Fibroblast of villous mesenchyme (primary cell): ENCODE measurements around the gene IREB2. TPM values are rescaled to one million over a fixed set of nuclear protein-coding genes. Genes with fewer than 3 reads are reported as not detected.

ENCODE experiments used
- DNase-seq: peaks from one replicate; pipeline ENCODE4 v3.0.0-alpha.2; 2010; ENCODE audit warnings: low read depth
- H3K4me3 ChIP-seq: 2 replicates; pipeline ENCODE4 v1.5.1; 2011; ENCODE audit warnings: low read depth, mild to moderate bottlenecking, low read length
- total RNA-seq: library from RNA; depleted of rRNA; stranded (reverse); fragments of >200 nt; gene quantifications from 2 replicates; pipeline ENCODE4 v1.2.3, GENCODE V29; 2012
- TF ChIP-seq, protein P1 (sequence below): IDR thresholded peaks from 2 replicates; pipeline ENCODE4 v1.5.1; 2012; ENCODE audit warnings: low read depth, mild to moderate bottlenecking, low read length; ENCODE audit not compliant: insufficient read depth

Gene IREB2
- total RNA-seq, 1 donor: 38.9 TPM

DNA sequence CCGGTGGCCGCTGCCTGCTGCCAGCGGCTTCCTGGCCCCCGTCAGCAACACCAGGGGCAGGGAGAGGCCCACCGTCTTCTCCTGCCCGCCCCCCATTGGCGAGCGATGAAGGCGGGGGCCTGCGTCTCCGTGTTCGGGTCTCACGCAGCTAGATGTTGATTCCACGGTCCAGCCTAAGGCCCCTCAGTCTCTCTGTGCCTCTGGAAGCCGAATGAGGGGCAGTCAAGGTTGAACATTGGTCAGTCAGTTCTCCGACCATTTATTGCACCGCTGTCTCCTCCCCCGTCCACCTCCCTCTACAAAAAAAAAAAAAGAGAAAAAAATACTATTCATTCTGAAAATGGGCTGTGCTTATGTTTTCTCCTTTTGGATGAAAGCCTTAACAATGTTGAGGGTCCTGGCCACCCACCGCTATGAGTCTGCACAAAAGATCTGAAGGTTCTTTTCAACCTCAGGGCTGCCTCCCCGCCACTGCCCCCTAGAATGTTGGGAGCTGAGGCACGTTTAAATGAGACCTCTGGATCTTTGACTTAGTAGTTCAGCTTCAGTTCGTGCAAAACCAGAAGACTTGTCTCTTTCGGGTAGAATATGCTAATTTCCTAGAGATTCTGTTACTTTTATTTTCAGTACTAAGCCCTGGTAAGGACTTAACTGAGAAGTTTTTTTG is 736 bp downstream of the IREB2 start:
- peak; percentile 34 for DNase-seq
- peak overlapping the region; percentile 91 for H3K4me3 ChIP-seq
- TF ChIP-seq, protein P1, sequence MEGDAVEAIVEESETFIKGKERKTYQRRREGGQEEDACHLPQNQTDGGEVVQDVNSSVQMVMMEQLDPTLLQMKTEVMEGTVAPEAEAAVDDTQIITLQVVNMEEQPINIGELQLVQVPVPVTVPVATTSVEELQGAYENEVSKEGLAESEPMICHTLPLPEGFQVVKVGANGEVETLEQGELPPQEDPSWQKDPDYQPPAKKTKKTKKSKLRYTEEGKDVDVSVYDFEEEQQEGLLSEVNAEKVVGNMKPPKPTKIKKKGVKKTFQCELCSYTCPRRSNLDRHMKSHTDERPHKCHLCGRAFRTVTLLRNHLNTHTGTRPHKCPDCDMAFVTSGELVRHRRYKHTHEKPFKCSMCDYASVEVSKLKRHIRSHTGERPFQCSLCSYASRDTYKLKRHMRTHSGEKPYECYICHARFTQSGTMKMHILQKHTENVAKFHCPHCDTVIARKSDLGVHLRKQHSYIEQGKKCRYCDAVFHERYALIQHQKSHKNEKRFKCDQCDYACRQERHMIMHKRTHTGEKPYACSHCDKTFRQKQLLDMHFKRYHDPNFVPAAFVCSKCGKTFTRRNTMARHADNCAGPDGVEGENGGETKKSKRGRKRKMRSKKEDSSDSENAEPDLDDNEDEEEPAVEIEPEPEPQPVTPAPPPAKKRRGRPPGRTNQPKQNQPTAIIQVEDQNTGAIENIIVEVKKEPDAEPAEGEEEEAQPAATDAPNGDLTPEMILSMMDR: peak; percentile 48

DNA sequence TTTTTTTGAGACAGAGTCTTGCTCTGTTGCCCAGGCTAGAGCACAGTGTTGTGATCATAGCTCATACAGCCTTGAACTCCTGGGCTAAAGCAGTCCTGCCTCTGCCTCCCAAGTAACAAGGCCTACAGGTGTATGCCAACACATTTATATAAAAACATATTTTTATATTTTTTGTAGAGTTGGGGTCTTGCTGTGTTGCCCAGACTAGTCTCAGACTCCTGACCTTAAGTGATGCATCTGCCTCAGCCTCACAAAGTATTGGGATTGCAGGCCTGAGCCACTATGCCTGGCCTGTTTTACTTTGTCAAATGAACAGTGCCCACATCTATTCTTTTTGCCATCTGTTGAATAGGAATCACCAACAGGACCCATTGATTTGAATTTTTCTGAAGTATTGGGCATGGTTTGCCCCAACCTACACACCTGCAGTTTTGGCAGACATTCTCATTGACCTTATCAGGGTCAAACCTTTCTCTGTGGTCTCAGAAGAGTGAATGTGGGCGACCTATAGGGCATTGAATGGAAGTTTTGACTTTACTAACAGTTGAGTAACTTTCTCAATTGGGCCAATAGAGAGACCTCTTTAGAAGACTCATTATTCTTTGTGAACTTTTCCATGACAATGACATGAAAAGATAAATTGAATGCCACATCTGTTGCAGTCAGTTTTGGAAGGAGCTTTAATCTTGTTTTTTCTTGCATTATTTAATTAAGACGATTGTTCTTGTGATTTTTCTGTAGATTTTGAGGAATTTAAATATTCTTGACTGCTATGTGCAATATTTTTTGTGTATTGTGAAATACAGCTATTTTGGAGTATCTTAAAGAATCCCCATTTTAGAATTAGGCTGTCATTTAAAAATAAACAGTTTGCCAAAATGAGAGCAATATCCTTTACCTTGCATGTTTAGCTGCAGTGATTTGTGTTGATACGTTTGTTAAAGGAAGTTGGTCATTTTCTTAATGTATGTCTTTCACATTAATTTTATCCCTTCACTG is 2.7 kb downstream of the IREB2 start:
- H3K4me3 ChIP-seq: no peak overlapping the region
- TF ChIP-seq, protein P1: no peak
- no peak for DNase-seq

DNA sequence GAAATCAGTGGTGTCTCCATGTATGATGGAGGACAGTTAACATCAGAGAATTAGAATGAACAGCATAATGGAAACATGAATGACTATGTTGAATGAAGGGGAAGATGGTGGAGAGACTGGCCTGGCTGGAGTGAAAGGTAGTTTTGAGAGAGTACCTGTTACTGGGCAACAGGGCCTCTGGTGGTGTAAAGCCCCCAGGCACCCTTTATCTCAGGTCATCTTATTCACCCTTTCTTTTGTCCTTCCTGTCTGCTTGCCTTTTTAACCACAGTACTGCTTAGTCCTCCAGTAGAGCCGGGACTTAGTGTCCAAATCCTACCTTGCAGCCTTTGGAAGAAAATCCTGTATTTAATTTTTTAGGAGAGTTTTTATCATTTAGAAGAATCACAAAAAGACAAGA is 6.2 kb downstream of the IREB2 start:
- TF ChIP-seq, protein P1: no peak
- DNase-seq: no peak
- H3K4me3 ChIP-seq: no peak overlapping the region

DNA sequence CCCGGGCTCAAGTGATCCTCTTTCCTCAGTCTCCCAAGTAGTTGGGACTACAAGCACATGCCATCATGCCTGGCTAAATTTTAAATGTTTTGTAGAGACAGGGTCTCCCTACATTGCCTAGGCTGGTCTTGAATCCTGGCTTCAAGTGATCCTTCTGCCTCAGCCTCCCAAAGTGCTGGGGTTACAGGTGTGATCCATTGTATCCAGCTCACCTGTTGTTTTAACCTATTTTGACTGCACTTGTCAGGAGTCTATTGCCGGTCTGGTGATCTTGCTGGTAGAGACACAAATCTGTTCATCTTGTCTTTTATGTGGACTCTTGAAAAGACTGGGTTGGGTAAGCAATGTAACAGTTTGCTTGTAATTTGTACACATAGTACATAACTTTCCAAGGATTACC is 7.9 kb downstream of the IREB2 start:
- TF ChIP-seq, protein P1: no peak
- H3K4me3 ChIP-seq: no peak overlapping the region
- no peak for DNase-seq

DNA sequence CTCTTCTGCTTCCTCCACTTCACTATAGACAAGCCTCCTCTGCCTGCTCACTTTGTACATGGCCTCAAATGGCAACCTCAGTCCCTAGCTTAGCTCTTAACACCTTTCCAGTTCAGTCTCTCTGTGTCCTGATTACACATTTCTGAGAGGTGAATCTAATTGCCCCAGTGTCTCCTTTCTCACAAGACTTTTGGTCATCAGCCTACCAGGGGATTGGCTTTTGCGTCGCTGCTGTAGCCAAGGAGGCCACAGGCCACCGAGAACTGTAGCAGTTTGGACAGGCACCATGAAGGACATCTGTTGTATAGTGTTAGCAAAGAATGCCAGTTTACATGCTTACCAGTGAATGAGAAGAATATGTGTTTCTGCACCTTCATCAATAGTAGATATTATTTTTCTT is 8.5 kb downstream of the IREB2 start:
- TF ChIP-seq, protein P1: no peak
- DNase-seq: no peak
- no peak overlapping the region for H3K4me3 ChIP-seq

DNA sequence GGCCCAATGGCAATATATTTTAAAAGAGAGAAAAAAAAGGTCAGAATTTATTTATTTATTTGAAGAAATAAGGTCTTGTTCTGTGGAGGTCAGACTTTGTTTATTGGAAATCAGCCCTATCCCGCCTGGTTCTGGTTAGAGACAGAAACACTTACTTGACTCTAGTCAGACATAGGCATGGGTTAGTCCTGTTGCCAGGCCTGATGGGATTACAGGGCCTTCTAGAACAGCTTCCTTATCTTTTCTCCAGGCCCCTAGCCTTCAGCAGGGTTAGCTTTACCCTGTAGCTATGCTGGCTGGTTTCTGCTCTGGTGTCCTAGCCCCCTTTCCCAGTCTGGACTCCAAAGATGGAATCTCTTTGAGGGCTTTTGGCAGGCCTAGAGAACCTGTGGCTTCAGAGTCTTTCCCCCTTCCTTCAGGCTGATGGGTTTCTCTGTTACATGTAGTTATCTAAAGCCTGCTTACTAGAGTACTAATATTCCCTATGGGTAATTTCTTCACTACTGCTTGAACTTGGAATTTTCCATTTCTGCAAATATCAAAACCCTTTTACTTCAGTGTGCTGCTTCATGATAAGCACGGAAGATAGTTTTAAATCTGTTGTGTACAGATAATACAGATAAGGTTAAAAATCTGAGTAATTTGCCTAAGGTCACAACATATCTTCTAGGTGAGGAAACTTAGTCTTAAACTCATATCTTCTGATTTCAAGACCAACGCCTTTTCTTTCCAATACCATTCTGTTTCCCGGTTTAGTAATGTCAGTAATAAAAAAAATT is 10.6 kb downstream of the IREB2 start:
- peak; percentile 55 for DNase-seq
- TF ChIP-seq, protein P1: no peak

More for the DNA sequence above, 10.6 kb downstream of the IREB2 start:
- H3K4me3 ChIP-seq: no peak overlapping the region
